SU-DHL-6 (cell line): Measurements from ENCODE around the gene TEDC2.

Experiments
- H2AFZ ChIP-seq: fragments of 200-600 bp; sonication (generic); 2 replicates; pipeline ENCODE4 v1.6.1; 2014; ENCODE audit warnings: low read depth, mild to moderate bottlenecking, moderate library complexity, mixed read lengths, antibody characterized with exemption, low read length; ENCODE audit not compliant: severe bottlenecking
- H3F3A ChIP-seq: fragments of 200-600 bp; shearing (Covaris generic); 2 replicates; pipeline ENCODE4 v1.6.0; 2016; ENCODE audit warnings: antibody characterized with exemption, mild to moderate bottlenecking; ENCODE audit not compliant: insufficient read depth
- H3K27ac ChIP-seq: fragments of 200-600 bp; sonication (generic); 2 replicates; pipeline ENCODE4 v1.5.1; 2016; ENCODE audit warnings: low read depth, mild to moderate bottlenecking, low read length, moderate library complexity, mixed read lengths
- H3K27me3 ChIP-seq: fragments of 200-600 bp; sonication (generic), shearing (Covaris generic); 2 replicates; pipeline ENCODE4 v1.6.0; 2014; ENCODE audit warnings: mild to moderate bottlenecking, low read length
- H3K36me3 ChIP-seq: fragments of 200-600 bp; sonication (generic); 2 replicates; pipeline ENCODE4 v1.6.1; 2014; ENCODE audit warnings: mild to moderate bottlenecking, low read length, mixed read lengths
- H3K4me2 ChIP-seq: fragments of 300-600, 200-600 bp; shearing (Covaris generic), sonication (generic); 2 replicates; pipeline ENCODE4 v1.6.0; 2014; ENCODE audit warnings: low read length, low read depth, mild to moderate bottlenecking; ENCODE audit not compliant: poor library complexity, severe bottlenecking
- H3K4me3 ChIP-seq: fragments of 200-600 bp; sonication (generic); 2 replicates; pipeline ENCODE4 v1.5.1; 2014; ENCODE audit warnings: antibody characterized with exemption, low read length, mild to moderate bottlenecking, mixed read lengths; ENCODE audit not compliant: insufficient read depth, poor library complexity, severe bottlenecking
- H3K79me2 ChIP-seq: fragments of 200-600 bp; sonication (generic); 2 replicates; pipeline ENCODE4 v1.6.1; 2014; ENCODE audit warnings: mild to moderate bottlenecking, low read length, moderate library complexity; ENCODE audit not compliant: insufficient read depth
- H3K9ac ChIP-seq: fragments of 200-600 bp; sonication (generic); 2 replicates; pipeline ENCODE4 v1.7.0; 2014; ENCODE audit warnings: mild to moderate bottlenecking, low read length
- H3K9me2 ChIP-seq: fragments of 200-600 bp; sonication (generic); replicated peaks from 2 replicates; pipeline ENCODE4 v1.6.1; 2014; ENCODE audit warnings: low read length; ENCODE audit not compliant: insufficient read depth
- H3K9me3 ChIP-seq: fragments of 200-600 bp; sonication (generic); 2 replicates; pipeline ENCODE4 v1.6.1; 2014; ENCODE audit warnings: low read length, mixed read lengths; ENCODE audit not compliant: insufficient read depth
- H4K20me1 ChIP-seq: fragments of 200-600 bp; sonication (generic); 2 replicates; pipeline ENCODE4 v1.6.1; 2014; ENCODE audit warnings: low read depth, mild to moderate bottlenecking, antibody characterized with exemption, low read length, moderate library complexity, mixed read lengths
- CTCF ChIP-seq: fragments of 200-600 bp; sonication (generic); IDR thresholded peaks from one replicate; pipeline ENCODE4 v1.5.1; 2017; ENCODE audit warnings: antibody characterized with exemption, mild to moderate bottlenecking, low read length, moderate library complexity; ENCODE audit not compliant: insufficient read depth, poor library complexity, severe bottlenecking
- EZH2phosphoT487 ChIP-seq: fragments of 200-600 bp; sonication (generic), shearing (Covaris generic); conservative IDR thresholded peaks from 2 replicates; pipeline ENCODE4 v1.6.1; 2018; ENCODE audit warnings: mild to moderate bottlenecking, antibody characterized with exemption, low read length, moderate library complexity, mixed read lengths

Gene TEDC2

DNA sequence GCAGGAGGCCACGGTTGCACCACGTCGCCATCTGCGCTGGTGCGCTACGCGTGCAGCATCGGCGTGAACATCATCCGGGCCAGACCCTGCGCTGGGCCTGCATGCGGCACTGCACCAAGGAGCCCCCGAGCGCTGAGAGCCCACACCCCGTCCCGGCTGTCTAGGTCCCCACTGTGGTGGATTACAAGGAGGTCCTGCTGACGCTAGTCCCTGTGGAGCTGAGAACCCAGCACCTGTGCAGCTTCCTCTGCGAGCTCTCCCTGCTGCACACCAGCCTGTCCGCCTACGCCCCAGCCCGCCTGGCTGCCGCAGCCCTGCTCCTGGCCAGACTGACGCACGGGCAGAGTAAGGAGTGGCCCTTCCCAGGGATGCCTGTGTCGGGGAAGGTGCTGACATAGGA lies 10.8 kb upstream of the TEDC2 start:
- Histone ChIP-seq H3K79me2 (no peaks in the 10 kb centered on the region), H3K36me3 (peaks cover 12% of the 10 kb centered on the region; the same call in 1 of the 2 replicates), H3K4me2 (no peak overlapping the region), H3K4me3 (no peak overlapping the region), H3K27ac (no peak overlapping the region), H3F3A (no peaks in the 10 kb centered on the region), H2AFZ (no peak overlapping the region), H3K27me3 (no peaks in the 10 kb centered on the region), H4K20me1 (no peaks in the 10 kb centered on the region; the same call in 1 of the 2 replicates), H3K9me2 (no peaks in the 10 kb centered on the region), H3K9ac (no peak overlapping the region), H3K9me3 (no peaks in the 10 kb centered on the region)
- no peak for TF ChIP-seq CTCF
- no peak for TF ChIP-seq EZH2phosphoT487

- TF ChIP-seq CTCF (no peak), EZH2phosphoT487 (no peak)
- Histone ChIP-seq H3K9ac (no peak overlapping the region), H3K79me2 (no peaks in the 10 kb centered on the region), H3K4me3 (no peak overlapping the region), H3K27me3 (no peaks in the 10 kb centered on the region), H3K27ac (no peak overlapping the region), H4K20me1 (no peaks in the 10 kb centered on the region; the same call in 1 of the 2 replicates), H3K4me2 (no peak overlapping the region), H3K9me2 (no peaks in the 10 kb centered on the region), H3K9me3 (no peaks in the 10 kb centered on the region), H2AFZ (no peak overlapping the region), H3F3A (no peaks in the 10 kb centered on the region), H3K36me3 (peaks cover 15% of the 10 kb centered on the region; the same call in 1 of the 2 replicates)
Measured at GRCh38 chr16:2450535-2450934, 9.4 kb upstream of the TEDC2 start.

GRCh38 chr16:2450975-2451381 lies 8.9 kb upstream of the TEDC2 start:
- Histone ChIP-seq H3K4me2 (no peak overlapping the region), H3K27ac (no peak overlapping the region), H3K4me3 (no peak overlapping the region), H3K9me2 (no peaks in the 10 kb centered on the region), H3K27me3 (no peaks in the 10 kb centered on the region), H3K9ac (no peak overlapping the region), H3K36me3 (peaks cover 15% of the 10 kb centered on the region; the same call in 1 of the 2 replicates), H3K79me2 (no peaks in the 10 kb centered on the region), H3K9me3 (no peaks in the 10 kb centered on the region), H4K20me1 (no peaks in the 10 kb centered on the region; the same call in 1 of the 2 replicates), H2AFZ (no peak overlapping the region), H3F3A (no peaks in the 10 kb centered on the region)
- TF ChIP-seq EZH2phosphoT487: no peak
- TF ChIP-seq CTCF: no peak
